Stimulated activated naive CD4-positive, alpha-beta T cell (primary cell): Measurements from ENCODE around the gene ATP1A4.

Experiments used
- DNase-seq, 6 experiments: peaks; one replicate each; lab custom pipeline; 2025; lab: John Stamatoyannopoulos, UW

ATP1A4 gene

GRCh38 chr1:160228431-160228830, 77.0 kb downstream of the ATP1A4 start:
- no peak for DNase-seq

- no peak for DNase-seq
Measured at GRCh38 chr1:160232911-160233310, 81.5 kb downstream of the ATP1A4 start.
